Psoas muscle (tissue), 8 donors: ENCODE measurements around the gene AXIN2. TPM values are rescaled to one million over a fixed set of nuclear protein-coding genes. Genes with fewer than 3 reads are reported as not detected.
A peak's percentile ranks its signal among the peaks of the same experiment; 100 is the strongest.

Experiments used
- ATAC-seq, 4 donors: fragments of 200-7000 bp; cut with Tn5 transposase; one replicate each; pipeline ENCODE4 v1.9.1; 2020; ENCODE audit warnings: moderate library complexity in 3 of 4, mild to moderate bottlenecking in 2 of 4
- DNase-seq, 2 donors: peaks; one replicate each; pipeline ENCODE4 v3.0.0-alpha.2; 2020
- H3K27ac ChIP-seq: fragments of 200-600 bp; one replicate; pipeline ENCODE4 v1.8.0; 2022
- H3K27me3 ChIP-seq, 3 donors: fragments of 200-600 bp in 1 of 3; one replicate each; pipeline versions ENCODE4 v1.6.1 to v1.8.0; 2013 to 2022; ENCODE audit warnings: low read length in 2 of 3, mild to moderate bottlenecking in 2 of 3, moderate library complexity in 1 of 3; ENCODE audit not compliant: insufficient read depth in 3 of 3
- H3K36me3 ChIP-seq, 2 donors: fragments of 200-600 bp in 1 of 2; one replicate each; pipeline versions ENCODE4 v1.6.1 to v1.8.0; 2013 to 2022; ENCODE audit warnings: low read depth in 1 of 2, mild to moderate bottlenecking in 1 of 2, moderate library complexity in 1 of 2; ENCODE audit not compliant: insufficient read depth in 1 of 2
- H3K4me1 ChIP-seq: fragments of 200-600 bp; one replicate; pipeline ENCODE4 v1.8.0; 2022
- H3K4me3 ChIP-seq: fragments of 200-600 bp; one replicate; pipeline ENCODE4 v1.8.0; 2022; ENCODE audit warnings: mild to moderate bottlenecking
- H3K9me3 ChIP-seq: fragments of 200-600 bp; one replicate; pipeline ENCODE4 v1.8.0; 2022
- CTCF ChIP-seq: fragments of 200-600 bp; IDR thresholded peaks from one replicate; pipeline ENCODE4 v1.8.0; 2022; ENCODE audit warnings: antibody characterized with exemption
- WGBS, 3 donors: extraction: QIAGEN DNeasy Blood & Tissue Kit; methylation state at CpG; one replicate each; pipeline versions ENCODE4 v1.1.6 to v1.1.7; 2013; 5-methylcytosine and 5-hydroxymethylcytosine counted together
- intact Hi-C, 2 donors: fragments of 100-400 bp; cut with DNase I; formaldehyde crosslinking; loops; one replicate each; pipeline versions ENCODE4 v1.11.0 to v1.14.2; 2022
- polyA plus RNA-seq, 3 donors: library from polyadenylated mRNA; stranded (reverse); fragments of 200-250 nt; gene quantifications; one replicate each; pipeline ENCODE4 v1.2.3, GENCODE V29; 2013
- total RNA-seq, 4 donors: library from RNA; stranded (reverse); fragmentation: NEBNext Ultra II Directional in 2 of 4; extraction: Animal tissue kit (Norgen Biotek cat#: 25700) in 2 of 4; gene quantifications; one replicate each; pipeline versions ENCODE4 v1.2.1 to v1.2.4, GENCODE V29; 2021 to 2023
- donor health status: healthy with polysubstance abuse.
- donor health status: DM: no; HTN: no; CAD: no; lungs with moderate emphysema.
- donor health status: Bipolar disorder and iron deficiency.
- donor health status: healthy.
- donor health status: DM: yes; HTN: yes; CAD: no.
- donor health status: DM: no; HTN: no; CAD: no.
- donor health status: DM: no; HTN: no; CAD: no.
- donor health status: DM: yes; HTN: yes; CAD: no.

Gene AXIN2
- total and polyA plus RNA-seq, 7 donors = 0.72 to 19.1 (median 8.0) TPM

- H3K4me3 ChIP-seq = no peak overlapping the region
- peaks cover 33% of the 10 kb centered on the region for H3K4me1 ChIP-seq
These were observed 1.4 kb downstream of the AXIN2 start for GRCh38 chr17:65559804-65560627.

GRCh38 chr17:65559461-65559803, 2.0 kb downstream of the AXIN2 start:
- Histone ChIP-seq H3K4me3 (no peak overlapping the region), H3K36me3 (peaks cover 0 to 7% of the 10 kb centered on the region in 2 donors), H3K4me1 (peaks cover 30% of the 10 kb centered on the region), H3K27ac (no peak overlapping the region), H3K27me3 (no peaks in the 10 kb centered on the region), H3K9me3 (no peaks in the 10 kb centered on the region)
- no peak for TF ChIP-seq CTCF
- intact Hi-C loops = loop anchor here (2.0 to 5.0 kb wide), 3 partner anchors 87 to 267 kb away; no protein-coding TSS in a partner anchor
- ATAC-seq (no peak), DNase-seq (no peak)
- WGBS, 3 donors = 0 to 3% (median 2%) methylated on average over 13 of the region's 13 CpGs

More at GRCh38 chr17:65559804-65560627, 1.4 kb downstream of the AXIN2 start:
- no peaks in the 10 kb centered on the region for H3K27me3 ChIP-seq
- peak in 2 of 4 donors; percentile 14 to 23 for ATAC-seq
- no peaks in the 10 kb centered on the region for H3K9me3 ChIP-seq
- 0% methylated on average over 55 to 86 of the region's 89 CpGs for WGBS, 3 donors
- peak; percentile 41 to 68 for DNase-seq
- peaks cover 0 to 7% of the 10 kb centered on the region in 2 donors for H3K36me3 ChIP-seq
- H3K27ac ChIP-seq = no peak overlapping the region
- intact Hi-C loops = loop anchor here (2.0 to 10.0 kb wide), 5 partner anchors 88 to 268 kb away; no protein-coding TSS in a partner anchor
- TF ChIP-seq CTCF = no peak

- no peak overlapping the region for H3K27ac ChIP-seq
- WGBS, 3 donors = 32 to 35% (median 34%) methylated on average over 28 to 29 of the region's 29 CpGs
- ATAC-seq = no peak
- H3K36me3 ChIP-seq = peaks cover 0 to 7% of the 10 kb centered on the region in 2 donors
- H3K4me1 ChIP-seq = peaks cover 33% of the 10 kb centered on the region
- no peak overlapping the region for H3K4me3 ChIP-seq
- DNase-seq = peak in 1 of 2 donors; percentile 54
- no peak for TF ChIP-seq CTCF
- H3K27me3 ChIP-seq = no peaks in the 10 kb centered on the region
- intact Hi-C loops = loop anchor here (2.0 to 5.0 kb wide), 3 partner anchors 87 to 267 kb away; no protein-coding TSS in a partner anchor
- H3K9me3 ChIP-seq = no peaks in the 10 kb centered on the region
These were observed 2.6 kb downstream of the AXIN2 start for GRCh38 chr17:65558683-65559460.

GRCh38 chr17:65558311-65558682, 3.2 kb downstream of the AXIN2 start:
- DNase-seq = no peak
- H3K27me3 ChIP-seq = no peaks in the 10 kb centered on the region
- no peak overlapping the region for H3K4me3 ChIP-seq
- no peak for ATAC-seq
- no peaks in the 10 kb centered on the region for H3K9me3 ChIP-seq
- WGBS, 3 donors = 85 to 88% (median 87%) methylated on average over 15 of the region's 15 CpGs
- TF ChIP-seq CTCF = no peak
- peaks cover 39% of the 10 kb centered on the region for H3K4me1 ChIP-seq
- H3K36me3 ChIP-seq = peaks cover 0 to 7% of the 10 kb centered on the region in 2 donors
- H3K27ac ChIP-seq = no peak overlapping the region
- intact Hi-C loops = loop anchor here (2.0 to 5.0 kb wide), 3 partner anchors 86 to 266 kb away; no protein-coding TSS in a partner anchor
